GM21360 (cell line): ENCODE data around the gene ZNF304.
"Not testable (repeated sequence)": the region's sequence is repeated elsewhere in the genome, so short reads cannot be mapped to it uniquely, and the experiment has no call there.

ENCODE experiments used
- ATAC-seq: cut with Tn5 transposase; IDR thresholded peaks from one replicate; pipeline ENCODE4 v1.9.1; 2021; ENCODE audit warnings: mild to moderate bottlenecking, moderate library complexity; ENCODE audit not compliant: unreplicated experiment

The ZNF304 gene

DNA sequence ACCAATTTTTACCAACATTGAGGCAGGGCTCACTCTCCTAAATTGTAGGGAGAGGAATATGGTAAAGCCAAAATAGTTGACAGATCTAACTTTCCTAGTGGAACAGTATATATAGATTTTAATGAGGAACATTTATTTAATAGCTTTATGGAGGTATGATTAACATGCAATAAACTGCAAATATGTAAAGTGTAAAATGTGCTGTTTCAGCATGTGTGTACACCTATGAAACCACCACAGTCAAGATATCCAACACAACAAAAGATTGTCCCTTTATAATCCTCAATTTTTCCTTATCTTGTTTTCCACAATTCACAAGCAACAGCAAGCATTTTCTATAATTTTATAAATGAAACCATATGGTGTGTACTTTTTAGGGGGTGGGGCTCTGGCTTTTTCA lies 8.2 kb downstream of the ZNF304 start:
- ATAC-seq: no peak

DNA sequence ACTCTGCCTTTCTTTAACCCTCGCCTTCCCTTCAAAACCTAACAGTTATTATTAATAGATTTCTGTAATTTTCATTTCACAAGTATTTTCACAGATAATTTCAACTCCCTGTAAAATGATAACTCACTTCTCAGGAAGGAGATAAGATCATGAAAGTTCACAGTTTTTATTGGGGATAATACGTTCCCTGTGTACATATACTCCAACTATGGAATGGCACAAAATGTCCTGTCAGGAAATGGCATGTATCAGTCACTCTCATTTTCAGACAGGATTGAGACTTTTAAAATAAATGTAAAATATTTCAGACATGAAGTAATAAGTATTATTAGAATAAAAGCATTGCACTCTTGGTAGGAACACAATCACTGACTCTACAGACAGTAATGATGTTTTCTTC lies 11.3 kb downstream of the ZNF304 start:
- no peak for ATAC-seq

DNA sequence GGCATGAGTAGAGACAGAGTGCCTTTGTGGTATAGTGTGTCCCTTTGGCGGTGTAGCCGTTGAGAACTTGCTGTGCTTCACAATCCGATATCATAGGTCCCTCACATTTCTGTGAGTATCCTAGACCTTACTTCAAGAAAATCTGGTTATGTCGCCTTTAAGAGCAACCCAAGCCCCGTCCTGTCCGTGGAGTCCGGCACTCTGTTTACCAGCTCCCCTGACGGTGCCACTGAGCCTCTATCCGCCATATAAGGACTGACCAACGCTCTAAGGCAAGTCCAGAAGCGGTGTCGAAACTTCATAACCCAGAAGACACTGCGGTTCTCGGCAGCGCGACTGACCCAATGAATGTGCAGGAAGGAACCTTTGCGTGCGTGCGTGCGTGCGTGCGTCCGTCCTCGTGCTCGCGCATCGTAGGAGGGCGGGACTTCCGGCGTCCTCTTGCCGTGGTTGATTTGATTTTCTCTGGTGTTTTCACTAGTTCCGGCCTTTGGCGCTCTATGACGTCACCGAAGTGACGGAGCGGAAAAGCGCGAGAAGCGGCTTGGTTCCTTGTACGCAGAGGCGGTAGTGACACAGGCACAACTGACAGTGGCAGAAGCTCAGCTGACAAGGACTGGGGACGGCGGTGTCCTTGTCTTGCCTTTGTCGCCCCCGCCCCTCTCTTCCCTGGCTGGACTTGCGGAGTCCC lies 12.1 kb downstream of the ZNF304 start, which contains the start of the genes TRAPPC2B and ZNF547:
Gene TRAPPC2B (plus strand): TSS at position 555 of the 691 bp plus-strand sequence. CDS start 1,283 bp downstream, outside the sequence.
Gene ZNF547 (plus strand): TSS at position 555 of the 691 bp plus-strand sequence. CDS start 5,005 bp downstream, outside the sequence.
- ATAC-seq: peak; percentile 93

DNA sequence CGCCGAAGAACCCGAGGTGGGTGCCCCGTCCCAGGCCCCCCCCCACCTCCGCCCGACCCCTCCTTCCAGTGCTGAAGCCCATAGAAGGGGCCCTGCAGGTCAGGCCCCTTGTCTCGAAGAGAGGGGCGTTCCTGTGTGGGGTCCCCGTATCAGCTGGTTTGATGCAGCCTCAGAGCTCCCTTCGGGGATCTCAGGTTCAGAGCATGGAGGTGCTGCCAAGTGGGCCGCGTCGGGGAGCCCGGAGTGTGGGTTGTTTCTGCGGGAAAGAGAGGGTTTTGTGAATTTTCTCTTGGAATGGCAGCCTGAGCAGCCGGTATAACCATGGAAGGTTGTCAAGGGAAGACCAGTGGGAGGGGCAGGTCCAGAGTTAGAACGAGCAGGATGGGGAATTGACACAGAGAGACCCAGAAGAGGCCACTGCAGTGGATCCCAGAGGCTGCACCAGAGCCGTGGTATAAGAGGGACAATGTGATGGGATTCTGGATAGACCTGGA lies 12.7 kb downstream of the ZNF304 start:
- ATAC-seq: no peak

DNA sequence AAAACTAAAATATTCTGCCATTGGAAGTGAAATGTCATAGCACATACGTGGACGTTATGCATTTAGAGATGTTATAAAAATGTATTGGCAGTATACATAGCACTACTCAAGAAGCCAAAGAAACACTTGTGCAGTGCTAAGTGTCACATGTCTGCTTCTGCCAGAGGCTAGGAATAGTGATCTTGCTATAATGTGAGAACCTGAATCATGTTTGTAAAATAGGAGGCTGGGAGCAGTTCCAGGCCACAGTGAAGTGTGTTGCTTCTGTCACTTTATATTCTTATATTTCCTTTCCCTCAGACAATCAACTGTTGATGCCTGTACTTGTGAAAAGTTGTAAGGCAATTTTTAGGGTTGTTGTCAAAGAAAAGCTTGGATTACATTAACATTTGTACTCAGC lies 15.7 kb downstream of the ZNF304 start:
- ATAC-seq: no peak

DNA sequence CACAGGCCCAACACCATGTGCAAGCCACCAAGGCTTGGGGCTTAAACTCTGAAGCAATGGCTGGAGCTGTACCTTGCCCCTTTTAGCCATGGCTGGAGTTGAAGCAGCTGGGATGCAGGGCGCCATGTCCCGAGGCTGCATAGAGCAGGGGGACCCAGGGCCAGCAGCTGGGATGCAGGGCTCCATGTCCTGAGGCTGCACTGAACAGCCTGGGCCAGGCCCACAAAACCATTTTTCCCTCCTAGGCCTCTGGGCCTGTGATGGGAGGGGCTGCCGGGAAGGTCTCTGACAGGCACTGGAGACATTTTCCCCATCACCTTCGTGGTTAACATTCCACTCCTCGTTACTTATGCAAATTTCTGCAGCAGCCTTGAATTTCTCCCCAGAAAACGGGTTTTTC lies 23.1 kb downstream of the ZNF304 start:
- ATAC-seq: no peak

DNA sequence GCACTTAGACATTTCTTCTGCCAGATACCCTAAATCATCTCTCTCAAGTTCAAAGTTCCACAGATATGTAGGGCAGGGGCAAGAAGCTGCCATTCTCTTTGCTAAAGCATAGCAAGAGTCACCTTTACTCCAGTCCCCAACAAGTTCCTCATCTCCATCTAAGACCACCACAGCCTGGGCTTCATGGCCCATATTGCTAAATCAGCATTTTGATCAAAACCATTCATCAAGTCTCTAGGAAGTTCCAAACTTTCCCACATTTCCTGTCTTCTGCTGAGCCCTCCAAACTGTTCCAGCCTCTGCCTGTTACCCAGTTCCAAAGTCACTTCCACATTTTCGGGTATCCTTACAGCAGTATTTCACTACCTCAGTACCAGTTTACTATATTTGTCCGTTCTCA lies 23.6 kb downstream of the ZNF304 start:
- ATAC-seq: not testable (repeated sequence)

DNA sequence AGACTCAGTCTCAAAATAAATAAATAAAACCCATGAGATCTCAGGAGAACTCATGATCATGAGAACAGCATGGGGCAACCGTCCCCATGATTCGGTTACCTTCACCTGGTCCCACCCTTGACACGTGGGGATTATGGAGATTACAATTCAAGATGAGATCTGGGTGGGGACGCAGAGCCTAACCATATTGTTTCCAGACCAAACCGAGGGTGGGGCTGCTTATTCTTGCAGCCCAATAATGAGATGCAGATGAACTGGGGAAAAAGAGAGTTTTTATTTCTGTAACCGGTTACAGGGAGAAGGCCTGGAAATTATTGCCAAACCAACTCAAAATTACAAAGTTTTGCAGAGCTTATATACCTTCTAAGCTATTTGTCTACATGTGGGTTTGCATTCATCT lies 25.1 kb downstream of the ZNF304 start:
- no peak for ATAC-seq

DNA sequence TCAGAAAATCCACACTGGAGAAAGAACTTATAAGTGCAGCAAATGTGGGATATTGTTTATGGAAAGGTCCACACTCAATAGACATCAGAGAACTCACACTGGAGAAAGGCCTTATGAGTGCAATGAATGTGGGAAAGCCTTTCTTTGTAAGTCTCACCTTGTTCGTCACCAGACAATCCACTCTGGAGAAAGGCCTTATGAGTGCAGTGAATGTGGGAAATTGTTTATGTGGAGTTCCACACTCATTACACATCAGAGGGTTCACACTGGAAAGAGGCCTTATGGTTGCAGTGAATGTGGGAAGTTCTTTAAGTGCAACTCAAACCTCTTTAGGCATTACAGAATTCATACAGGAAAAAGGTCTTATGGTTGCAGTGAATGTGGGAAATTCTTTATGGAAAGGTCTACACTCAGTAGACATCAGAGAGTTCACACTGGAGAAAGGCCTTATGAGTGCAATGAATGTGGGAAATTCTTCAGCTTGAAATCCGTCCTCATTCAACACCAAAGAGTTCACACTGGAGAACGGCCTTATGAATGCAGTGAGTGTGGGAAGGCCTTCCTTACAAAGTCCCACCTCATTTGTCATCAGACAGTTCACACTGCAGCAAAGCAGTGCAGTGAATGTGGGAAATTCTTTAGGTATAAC lies 26.6 kb downstream of the ZNF304 start:
- no peak for ATAC-seq

DNA sequence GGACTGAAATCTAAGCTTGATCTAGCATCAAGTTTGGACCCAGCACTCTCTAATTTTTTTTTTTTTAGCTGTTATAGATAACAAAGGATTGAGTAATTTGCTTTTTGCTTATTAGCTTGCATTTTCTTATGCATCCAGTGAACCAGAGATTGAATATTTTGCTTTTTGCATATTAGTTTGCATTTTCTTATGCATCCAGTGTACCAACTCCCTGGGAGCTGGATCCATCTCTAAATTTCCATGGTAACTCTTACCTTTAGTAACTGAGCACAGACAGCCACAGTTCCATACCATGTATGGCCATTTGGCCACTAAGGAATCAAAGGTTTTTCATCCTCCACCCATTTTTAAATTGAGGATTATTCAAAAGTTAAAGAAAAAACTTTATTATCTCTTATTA lies 29.9 kb downstream of the ZNF304 start:
- no peak for ATAC-seq

DNA sequence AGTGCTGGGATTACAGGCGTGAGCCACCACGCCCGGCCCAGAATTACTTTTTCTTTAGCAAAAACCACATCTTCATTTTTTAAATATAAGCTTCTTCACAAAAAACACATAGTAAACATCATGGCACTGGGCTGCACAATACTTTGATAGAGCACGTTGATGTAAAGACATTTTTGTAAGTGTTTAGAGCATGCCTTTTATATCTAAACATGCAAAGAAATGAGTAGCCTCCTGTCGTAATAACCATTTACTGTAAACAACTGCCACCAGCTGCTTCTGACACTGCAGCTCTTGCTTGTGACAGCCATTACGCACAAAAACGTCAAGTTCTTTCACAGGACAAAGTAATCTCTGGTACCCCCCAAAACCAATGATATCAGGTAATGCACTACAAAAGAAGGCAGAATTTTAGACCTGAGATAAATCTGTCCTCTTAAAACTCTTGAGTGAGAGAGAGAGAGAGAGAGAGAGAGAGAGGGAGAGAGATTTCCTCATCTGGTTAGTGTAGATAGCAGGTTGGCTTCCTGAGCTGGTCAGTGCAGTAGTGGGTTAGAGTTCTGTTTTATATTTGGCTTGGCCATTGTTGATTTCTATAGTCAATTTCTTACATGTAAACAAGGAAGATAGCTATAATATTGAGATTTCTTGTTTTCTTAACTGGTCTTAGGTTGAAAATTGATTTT lies 31.9 kb downstream of the ZNF304 start:
- ATAC-seq: no peak

DNA sequence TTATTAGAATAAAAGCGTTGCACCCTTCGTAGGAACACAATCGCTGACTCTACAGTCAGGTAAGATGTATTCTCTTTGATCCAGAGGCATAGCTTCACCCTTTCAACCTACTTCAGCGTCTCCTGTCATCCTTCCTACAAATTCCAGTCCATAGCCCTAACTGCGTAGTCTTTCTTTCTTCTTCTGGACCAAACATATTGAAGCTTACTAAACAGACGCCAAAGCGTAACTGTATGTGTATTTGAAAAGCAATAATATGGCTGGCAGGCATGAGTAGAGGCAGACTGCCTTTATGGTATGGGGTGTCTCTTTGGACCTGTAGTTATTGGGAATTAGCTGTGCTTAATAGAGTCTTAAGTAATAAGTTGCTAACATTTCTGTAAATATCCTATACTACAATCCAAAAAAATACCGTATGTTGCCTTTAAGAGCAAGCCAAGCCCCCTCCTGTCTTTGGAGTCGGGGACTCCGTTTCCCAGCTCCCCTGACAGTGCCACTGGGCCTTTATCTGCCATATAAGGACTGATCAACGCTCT lies 38.2 kb downstream of the ZNF304 start:
- ATAC-seq: no peak

DNA sequence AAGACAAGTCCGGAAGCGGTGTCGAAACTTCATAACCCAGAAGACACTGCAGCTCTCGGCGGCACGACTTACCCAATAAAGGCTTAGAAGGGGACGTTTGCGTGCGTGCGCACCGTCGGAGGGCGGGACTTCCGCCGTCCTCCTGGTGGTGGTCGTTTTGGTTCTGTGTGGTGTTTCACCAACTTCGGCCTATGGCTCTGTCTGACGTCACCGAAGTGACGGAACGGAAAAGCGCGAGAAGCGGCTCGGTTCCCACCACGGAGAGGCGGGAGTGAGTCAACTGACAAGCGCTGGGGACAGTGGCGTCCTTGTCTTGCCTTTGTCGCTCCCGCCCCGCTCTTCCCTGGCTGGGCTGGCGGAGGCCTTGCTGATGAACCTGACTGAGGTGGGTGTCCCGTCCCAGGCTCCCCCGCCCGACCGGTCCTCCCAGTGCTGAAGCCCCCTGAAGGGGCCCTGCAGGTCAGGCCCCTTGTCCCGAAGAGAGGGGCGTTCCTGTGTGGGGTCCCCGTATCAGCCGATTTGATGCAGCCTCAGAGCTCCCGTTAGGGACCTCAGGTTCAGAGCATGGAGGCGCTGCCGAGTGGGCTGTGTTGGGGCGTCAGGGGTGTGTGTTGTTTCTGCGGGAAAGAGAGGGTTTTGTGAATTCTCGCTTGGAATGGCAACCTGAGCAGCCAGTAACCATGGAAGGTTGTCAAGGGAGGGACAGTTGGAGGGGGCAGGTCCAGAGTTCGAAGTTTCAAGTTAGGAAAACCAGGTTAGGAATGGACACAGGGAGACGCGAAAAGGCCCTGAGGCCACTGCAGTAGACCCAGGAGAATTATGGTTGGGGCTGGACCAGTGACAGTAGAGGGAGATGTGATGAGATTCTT lies 38.9 kb downstream of the ZNF304 start, which contains the start of gene ZNF548:
Gene ZNF548 (plus strand): TSS at position 125 of the 869 bp plus-strand sequence. CDS start 246 bp downstream, at position 371.
- ATAC-seq: peak; percentile 96

DNA sequence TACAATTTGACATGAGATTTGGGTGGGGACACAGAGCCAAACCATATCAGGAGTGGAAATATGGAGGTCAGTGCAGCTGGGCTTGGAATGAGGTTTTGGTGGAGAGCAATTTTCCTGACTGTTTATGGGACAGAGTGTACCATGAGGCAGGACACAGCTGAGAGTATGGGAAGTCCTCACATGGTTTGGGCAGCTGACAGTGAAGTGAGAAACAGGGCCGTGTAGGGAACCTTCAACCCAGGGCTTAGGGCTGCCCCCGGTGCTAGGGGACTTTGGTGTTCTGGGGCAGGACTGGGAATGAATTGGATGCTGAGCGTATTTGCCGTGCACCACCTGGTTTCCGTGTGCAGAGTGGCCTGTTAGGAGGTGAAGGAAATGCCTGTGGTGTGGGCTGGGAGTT lies 44.6 kb downstream of the ZNF304 start:
- ATAC-seq: no peak

DNA sequence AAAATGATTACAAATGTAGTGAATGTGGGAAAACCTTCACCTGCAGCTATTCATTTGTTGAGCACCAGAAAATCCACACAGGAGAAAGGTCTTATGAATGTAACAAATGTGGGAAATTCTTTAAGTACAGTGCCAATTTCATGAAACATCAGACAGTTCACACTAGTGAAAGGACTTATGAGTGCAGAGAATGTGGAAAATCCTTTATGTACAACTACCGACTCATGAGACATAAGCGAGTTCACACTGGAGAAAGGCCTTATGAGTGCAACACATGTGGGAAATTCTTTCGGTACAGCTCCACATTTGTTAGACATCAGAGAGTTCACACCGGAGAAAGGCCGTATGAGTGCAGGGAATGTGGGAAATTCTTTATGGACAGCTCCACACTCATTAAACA lies 47.8 kb downstream of the ZNF304 start:
- ATAC-seq: no peak

DNA sequence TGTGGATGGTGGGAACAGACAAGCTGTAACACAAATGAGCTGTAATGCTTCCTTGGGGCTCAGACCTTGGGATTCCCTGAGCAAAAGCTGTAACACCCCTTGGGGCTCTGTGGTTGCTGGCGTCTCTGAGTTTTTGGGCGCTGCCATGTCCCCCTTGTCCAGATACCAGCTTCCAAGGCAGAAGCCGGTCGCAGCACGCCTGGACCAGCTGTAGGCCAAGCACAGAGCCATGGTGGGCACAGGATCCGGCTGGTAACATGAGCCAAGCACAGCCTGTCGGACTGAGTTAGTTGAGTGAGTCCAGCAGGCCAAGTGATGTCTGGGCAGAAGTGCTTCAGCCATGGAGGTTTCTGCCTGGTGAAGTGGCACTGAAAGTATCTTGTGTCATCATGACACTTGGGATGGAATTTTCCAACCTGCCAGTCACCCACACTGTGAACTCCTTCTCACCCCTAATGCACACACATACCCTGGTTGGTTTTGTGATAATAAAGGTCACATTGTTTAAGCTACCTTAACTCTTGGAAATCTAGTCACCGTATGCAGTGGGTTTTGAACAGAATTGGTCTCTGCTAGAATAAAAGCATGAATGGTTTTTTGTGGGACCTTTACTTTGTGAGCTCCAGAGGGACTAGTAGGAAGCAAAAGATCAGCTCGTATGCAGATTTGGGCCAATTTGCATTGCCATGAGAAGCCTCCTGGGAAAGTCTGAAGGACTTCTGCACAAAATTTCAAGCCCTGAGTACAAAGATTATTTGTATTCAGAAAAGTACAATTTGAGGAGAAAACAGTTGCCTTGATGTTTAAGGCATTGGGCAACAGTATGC lies 52.9 kb downstream of the ZNF304 start:
- no peak for ATAC-seq

DNA sequence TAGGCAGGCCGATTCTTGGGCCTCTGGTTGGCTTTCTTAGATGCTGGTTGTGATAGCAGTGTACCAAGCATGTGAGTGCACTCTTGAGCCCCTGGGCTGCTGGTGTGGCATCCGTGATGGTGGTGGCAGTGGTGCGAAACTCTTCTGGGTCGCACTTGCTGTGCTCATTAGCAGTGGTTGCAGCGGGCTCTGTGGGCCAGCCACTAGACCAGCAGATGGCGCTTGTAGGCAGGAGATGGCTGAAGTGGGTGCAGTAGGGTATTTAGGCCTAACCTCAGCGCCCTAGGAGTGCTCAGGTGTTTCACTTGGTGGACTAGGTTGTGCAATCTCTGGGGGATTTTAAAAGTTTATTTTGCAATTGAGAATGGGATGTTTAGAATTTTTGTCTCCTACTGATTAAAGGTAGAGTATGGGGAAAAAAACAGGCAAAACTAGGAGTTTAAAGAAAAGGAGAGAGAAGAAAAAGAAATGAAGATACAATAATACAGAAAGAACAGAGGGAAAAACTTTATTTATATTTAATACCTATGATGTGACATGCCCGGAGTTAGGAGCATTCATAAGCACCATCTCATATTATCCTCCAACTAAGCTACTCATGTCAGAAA lies 55.5 kb downstream of the ZNF304 start:
- no peak for ATAC-seq
